ENCODE results near the gene ABHD3. TPM values are rescaled to one million over a fixed set of nuclear protein-coding genes. Genes with fewer than 3 reads are reported as not detected.
"Not testable (repeated sequence)": the region's sequence is repeated elsewhere in the genome, so short reads cannot be mapped to it uniquely, and the experiment has no call there.

The ABHD3 gene
- total RNA-seq, 6 donors from 2014 or later = 17.2 to 35.6 (median 21.7) TPM

GRCh38 chr18:21682371-21683051, 22.1 kb downstream of the ABHD3 start:
- H3K27me3 ChIP-seq = no peaks in the 10 kb centered on the region
- peaks cover 3 to 28% (median 16%) of the 10 kb centered on the region in 4 donors for H3K4me1 ChIP-seq
- no peaks in the 10 kb centered on the region for H3K9me3 ChIP-seq
- peak overlapping the region; percentile 73 to 81 (median 78) for H3K27ac ChIP-seq
- H3K36me3 ChIP-seq = no peaks in the 10 kb centered on the region
- 20 to 35% methylated on average over 11 of the region's 11 CpGs for WGBS, 2 donors
- ATAC-seq (ENCODE audit: low FRiP score in 2 of 2) = peak in 1 of 2 donors; percentile 70
- no peak for DNase-seq
- H3K4me3 ChIP-seq = peak overlapping the region in 3 of 4 donors; percentile 28 to 53 (median 46)
- TF ChIP-seq POLR2A (IDR thresholded peaks at IDR 0.05) = no peak
- TF ChIP-seq POLR2AphosphoS5 (IDR thresholded peaks at IDR 0.05) = no peak
- no peak for TF ChIP-seq EP300 (IDR thresholded peaks at IDR 0.05)
- TF ChIP-seq CTCF (IDR thresholded peaks at IDR 0.05) = no peak

GRCh38 chr18:21680161-21680560, 24.4 kb downstream of the ABHD3 start:
- Histone ChIP-seq H3K27ac (no peak overlapping the region), H3K27me3 (no peaks in the 10 kb centered on the region), H3K36me3 (no peaks in the 10 kb centered on the region), H3K9me3 (no peaks in the 10 kb centered on the region), H3K4me3 (no peak overlapping the region), H3K4me1 (peaks cover 0 to 14% (median 8%) of the 10 kb centered on the region in 4 donors)
- ATAC-seq (ENCODE audit: low FRiP score in 2 of 2) = no peak
- no peak for DNase-seq
- WGBS, 2 donors = 96% methylated on average over 6 of the region's 6 CpGs
- TF ChIP-seq POLR2AphosphoS5 (IDR thresholded peaks at IDR 0.05) (no peak), POLR2A (IDR thresholded peaks at IDR 0.05) (no peak), EP300 (IDR thresholded peaks at IDR 0.05) (no peak), CTCF (IDR thresholded peaks at IDR 0.05) (no peak)

- H3K4me3 ChIP-seq = no peak overlapping the region
- no peak for DNase-seq
- 49 to 56% methylated on average over 1 of the region's 1 CpG for WGBS, 2 donors
- H3K4me1 ChIP-seq = peaks cover 0 to 14% (median 8%) of the 10 kb centered on the region in 4 donors
- TF ChIP-seq POLR2AphosphoS5 (IDR thresholded peaks at IDR 0.05) (no peak), EP300 (IDR thresholded peaks at IDR 0.05) (no peak), POLR2A (IDR thresholded peaks at IDR 0.05) (no peak), CTCF (IDR thresholded peaks at IDR 0.05) (no peak)
- no peaks in the 10 kb centered on the region for H3K36me3 ChIP-seq
- no peak for ATAC-seq (ENCODE audit: low FRiP score in 2 of 2)
- no peaks in the 10 kb centered on the region for H3K27me3 ChIP-seq
- no peaks in the 10 kb centered on the region for H3K9me3 ChIP-seq
- no peak overlapping the region for H3K27ac ChIP-seq
These were observed 25.7 kb downstream of the ABHD3 start for GRCh38 chr18:21678859-21679258.

GRCh38 chr18:21675354-21675753, 29.2 kb downstream of the ABHD3 start:
- not testable (repeated sequence) for H3K4me1 ChIP-seq; H3K9me3 ChIP-seq; DNase-seq; H3K27me3 ChIP-seq; H3K36me3 ChIP-seq; H3K27ac ChIP-seq; H3K4me3 ChIP-seq; ATAC-seq (ENCODE audit: low FRiP score in 2 of 2)
- WGBS, 2 donors = 94 to 97% methylated on average over 8 of the region's 8 CpGs

GRCh38 chr18:21672521-21673267, 31.9 kb downstream of the ABHD3 start:
- no peaks in the 10 kb centered on the region for H3K36me3 ChIP-seq
- DNase-seq (no peak), ATAC-seq (ENCODE audit: low FRiP score in 2 of 2) (no peak)
- no peaks in the 10 kb centered on the region for H3K27me3 ChIP-seq
- no peak for TF ChIP-seq EP300 (IDR thresholded peaks at IDR 0.05)
- no peak for TF ChIP-seq CTCF (IDR thresholded peaks at IDR 0.05)
- TF ChIP-seq POLR2A (IDR thresholded peaks at IDR 0.05) = no peak
- TF ChIP-seq POLR2AphosphoS5 (IDR thresholded peaks at IDR 0.05) = no peak
- H3K4me3 ChIP-seq = no peak overlapping the region
- 86 to 90% methylated on average over 3 of the region's 3 CpGs for WGBS, 2 donors
- H3K27ac ChIP-seq = no peak overlapping the region
- no peaks in the 10 kb centered on the region for H3K4me1 ChIP-seq
- H3K9me3 ChIP-seq = no peaks in the 10 kb centered on the region
